NCI-H146 (cell line): ENCODE data around the gene JAK3.
"Not testable (repeated sequence)": the region's sequence is repeated elsewhere in the genome, so short reads cannot be mapped to it uniquely, and the experiment has no call there.

Experiments used
- DNase-seq: peaks from one replicate; lab custom pipeline; 2025; lab: John Stamatoyannopoulos, UW

JAK3 gene

DNA sequence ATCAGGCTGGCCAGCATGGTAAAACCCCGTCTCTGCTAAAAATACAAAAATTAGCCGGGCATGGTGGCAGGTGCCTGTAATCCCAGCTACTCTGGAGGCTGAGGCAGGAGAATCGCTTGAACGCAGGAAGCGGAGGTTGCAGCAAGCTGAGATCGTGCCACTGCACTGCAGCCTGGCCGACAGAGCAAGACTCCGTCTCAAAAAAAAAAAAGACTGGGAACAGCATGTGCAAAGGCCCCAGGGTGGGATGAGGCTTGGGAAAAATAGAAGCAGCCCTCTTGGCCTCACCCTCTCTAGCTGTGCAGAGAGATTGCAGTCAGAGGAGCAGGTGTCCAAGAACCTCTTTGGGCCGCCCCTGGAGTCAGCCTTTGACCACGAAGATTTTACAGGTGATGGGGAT, 69.9 kb downstream of the JAK3 start:
- not testable (repeated sequence) for DNase-seq

DNA sequence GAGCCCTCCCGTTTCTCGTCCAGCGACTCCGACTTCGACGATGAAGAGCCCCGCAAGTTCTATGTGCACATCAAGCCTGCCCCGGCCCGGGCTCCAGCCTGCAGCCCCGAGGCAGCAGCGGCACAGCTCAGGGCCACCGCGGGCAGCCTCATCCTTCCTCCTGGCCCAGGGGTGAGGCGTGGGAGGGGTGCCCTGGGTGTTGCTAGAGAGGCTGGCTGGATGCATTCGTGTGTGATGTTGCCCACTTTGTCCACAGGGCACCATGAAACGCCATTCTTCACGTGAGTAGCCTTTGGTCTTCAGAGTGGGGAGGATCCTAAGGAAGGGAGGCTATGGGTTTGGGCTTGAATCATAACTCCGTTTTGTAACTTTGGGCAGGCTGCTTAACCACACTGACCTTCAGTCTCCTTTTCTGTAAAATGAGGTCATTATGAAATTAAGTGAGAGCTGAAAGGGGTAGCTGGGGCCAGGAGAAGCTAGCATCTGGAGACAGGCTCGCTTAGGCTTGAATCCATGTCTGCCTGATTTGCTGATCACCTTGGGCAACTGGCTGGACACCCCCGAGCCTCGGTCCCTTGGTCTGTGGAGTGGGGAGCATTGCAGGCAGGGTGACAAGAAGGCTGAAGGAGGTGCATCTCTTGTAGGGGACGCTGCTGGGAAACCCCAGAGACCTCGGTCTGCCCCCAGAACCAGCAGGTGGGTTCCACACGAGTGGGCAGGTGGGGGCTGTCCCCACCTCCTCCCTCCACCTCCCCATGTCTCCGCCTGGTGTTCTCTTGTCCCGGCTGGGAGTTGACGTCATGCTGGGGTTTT, 71.6 kb downstream of the JAK3 start:
- no peak for DNase-seq

DNA sequence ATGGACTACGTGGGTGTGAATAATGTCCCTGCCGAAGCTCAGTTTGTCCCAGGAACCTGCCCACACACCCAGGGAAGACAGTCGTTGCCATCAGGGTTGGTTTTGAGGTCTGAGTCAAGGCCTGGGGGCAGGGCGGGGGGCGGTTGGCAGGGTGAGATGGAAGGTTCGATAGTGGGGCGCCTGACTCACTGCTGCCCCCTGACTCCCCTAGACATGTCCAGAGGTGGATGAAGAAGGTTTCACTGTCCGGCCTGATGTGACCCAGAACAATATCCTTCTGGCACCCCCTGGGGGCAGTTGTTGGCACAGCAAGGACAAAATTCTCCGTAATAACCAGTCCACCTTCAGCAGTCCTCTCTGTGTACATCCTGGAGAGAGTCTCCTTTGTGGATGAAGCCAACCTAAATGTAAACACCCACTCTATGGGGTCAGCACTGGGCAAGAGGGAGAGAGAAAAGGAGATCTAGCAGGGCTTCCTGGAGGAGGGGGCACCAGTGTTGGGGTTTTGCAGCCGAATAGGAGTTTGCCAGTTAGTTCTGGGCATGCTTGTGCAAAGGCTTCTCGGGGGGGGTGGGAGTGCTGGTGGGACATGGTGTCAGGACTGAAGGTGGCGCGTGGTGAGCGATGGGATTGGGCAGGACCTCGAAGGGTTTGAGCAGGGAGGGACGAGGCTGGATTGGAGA, 72.4 kb downstream of the JAK3 start:
- no peak for DNase-seq
